GM12865 (cell line): ENCODE data around the gene FAM53B.
A peak's percentile ranks its signal among the peaks of the same experiment; 100 is the strongest.

Experiments
- DNase-seq: peaks from one replicate; pipeline ENCODE4 v3.0.0; 2010; ENCODE audit warnings: low read depth
- H3K4me3 ChIP-seq: 2 replicates; pipeline ENCODE4 v1.5.1; 2011; ENCODE audit warnings: mild to moderate bottlenecking, low read depth, low read length, control low read depth
- CTCF ChIP-seq: IDR thresholded peaks from 2 replicates; pipeline ENCODE4 v1.5.1; 2011; ENCODE audit warnings: low read length, control low read depth, low read depth, inconsistent platforms; ENCODE audit not compliant: insufficient read depth; ENCODE audit errors: missing control alignments

The FAM53B gene

DNA sequence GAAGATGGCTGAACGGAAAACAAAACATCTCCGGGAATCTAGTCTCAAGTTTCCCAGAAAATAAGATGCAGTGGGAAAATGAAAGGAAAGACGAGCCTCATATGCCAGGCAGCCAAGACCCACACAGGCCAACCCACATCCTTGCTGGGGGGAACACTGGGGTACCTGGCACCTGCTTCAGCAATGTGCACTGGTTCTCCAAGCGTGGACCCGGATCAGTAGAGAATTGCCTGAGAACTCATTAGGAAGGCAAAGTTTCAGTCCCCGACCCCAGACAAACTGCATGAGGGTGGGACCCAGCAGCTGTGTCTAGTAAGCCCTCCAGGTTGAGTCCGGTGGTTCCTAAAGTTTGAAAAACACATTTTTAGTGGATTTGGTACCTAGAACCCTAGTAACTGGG is 18.4 kb downstream of the FAM53B start:
- H3K4me3 ChIP-seq: no peak overlapping the region
- no peak for TF ChIP-seq CTCF
- DNase-seq: no peak

DNA sequence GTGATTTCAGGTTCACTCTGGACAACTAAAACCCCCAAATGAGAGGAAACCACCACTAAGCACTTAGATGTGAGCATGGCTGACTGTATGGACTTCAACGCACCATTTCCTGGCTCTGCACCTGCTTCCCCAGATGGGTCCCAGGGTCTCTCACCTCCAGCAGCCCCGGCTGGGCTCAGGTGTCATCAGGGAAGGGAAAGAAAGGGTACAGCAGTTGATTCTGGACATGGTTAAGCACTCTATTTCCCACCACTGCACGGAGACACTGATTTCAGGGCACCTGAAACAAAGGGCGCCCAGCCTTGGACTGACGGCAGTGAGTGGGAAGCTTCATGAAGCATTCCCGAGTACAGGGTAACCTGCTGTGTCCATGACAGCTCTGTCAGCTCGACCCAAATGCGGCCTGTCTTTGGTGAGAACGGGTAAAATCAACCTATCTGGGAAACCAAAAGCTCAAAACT is 19.0 kb downstream of the FAM53B start:
- H3K4me3 ChIP-seq: no peak overlapping the region
- peak; percentile 61 for DNase-seq
- TF ChIP-seq CTCF: no peak

DNA sequence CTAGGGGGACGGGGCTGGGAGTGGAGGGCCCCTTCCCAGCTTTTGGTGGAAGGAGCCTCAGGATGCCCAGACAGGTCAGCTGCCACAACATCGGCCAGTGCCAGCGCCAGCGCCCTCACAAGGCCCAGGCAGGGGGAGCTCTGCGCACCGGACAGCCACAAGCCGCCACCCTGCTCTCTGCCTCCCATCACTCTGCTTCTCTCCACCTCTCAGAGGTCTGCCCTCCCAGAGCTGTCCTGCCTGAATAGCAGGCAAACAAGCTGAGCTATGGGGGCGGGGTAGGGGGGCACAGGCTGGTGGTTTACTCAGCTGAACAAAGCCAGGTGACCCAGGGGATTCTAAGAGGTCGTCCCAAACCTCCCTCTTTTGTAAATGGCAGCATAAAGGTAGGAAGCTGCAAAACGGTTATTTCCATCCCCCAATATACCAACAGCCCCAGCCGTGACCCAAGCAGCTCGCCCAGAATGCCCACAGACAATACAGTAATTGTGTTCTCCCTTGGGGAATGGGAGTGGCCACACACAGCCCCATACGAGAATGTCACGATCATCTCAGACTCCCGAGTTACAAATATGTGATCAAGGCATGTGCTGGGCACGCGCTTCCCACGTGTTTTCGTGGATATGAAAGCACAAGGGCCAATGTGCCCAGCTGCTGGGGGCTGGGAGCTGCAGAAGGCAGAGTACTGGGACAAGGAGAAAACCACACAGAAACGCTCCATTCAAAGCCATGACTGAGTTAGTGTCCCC is 19.7 kb downstream of the FAM53B start:
- peak overlapping the region; percentile 41 for H3K4me3 ChIP-seq
- TF ChIP-seq CTCF: no peak

GRCh38 chr10:124723826-124724225 is 20.4 kb downstream of the FAM53B start:
- no peak for TF ChIP-seq CTCF

More for the DNA sequence above, 19.7 kb downstream of the FAM53B start:
- DNase-seq: peak; percentile 44

DNA sequence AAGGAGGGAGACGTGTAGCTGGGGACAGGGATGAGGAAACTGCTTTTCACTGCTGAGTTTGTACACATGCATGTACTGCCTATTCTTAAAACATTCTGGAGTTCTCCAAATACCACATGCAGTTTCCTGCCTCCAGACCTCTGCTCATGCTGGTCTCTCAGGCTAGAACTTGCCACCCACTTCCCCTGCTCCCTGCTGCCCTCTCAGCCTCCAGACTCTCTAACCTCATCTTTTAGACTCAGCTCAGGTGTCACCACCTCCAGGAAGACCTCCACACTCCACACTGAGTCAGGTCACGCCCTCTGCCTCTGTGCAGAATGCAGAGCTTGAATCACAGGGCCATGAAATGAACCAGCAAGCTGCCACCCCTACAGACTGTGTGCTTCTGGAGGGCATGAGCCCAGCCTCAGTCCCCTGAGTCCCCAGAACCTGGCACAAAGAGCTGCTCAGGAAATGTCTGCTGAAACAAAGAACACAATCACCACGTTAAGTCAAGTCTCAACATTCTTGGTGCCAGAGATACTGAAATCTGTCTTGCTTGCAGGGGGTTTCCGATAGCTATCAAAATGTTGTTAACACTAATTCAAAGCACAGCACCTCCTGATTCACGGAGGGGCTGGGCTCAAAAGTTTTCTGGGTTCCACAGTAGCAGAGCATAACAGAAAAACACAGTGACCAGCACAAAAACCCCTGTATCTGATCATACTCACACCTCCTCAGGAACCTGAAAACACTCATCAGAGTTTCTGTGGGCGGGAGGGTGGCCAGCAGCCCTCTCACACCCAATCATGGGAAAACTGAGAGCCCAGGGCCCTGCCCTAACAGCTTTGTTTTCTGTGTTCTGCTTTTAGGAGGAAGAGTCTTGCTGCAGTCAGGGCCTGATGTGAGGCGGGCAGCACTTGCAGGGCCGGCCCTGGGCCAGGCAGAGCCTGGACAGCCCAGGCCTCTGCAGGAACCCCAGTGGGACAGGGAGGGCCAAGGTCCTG is 21.1 kb downstream of the FAM53B start:
- peak; percentile 94 for DNase-seq
- TF ChIP-seq CTCF: no peak
- H3K4me3 ChIP-seq: peak overlapping the region; percentile 41

More at GRCh38 chr10:124723826-124724225, 20.4 kb downstream of the FAM53B start:
- H3K4me3 ChIP-seq: peak overlapping the region; percentile 41
- DNase-seq: no peak

- no peak for DNase-seq
- H3K4me3 ChIP-seq: no peak overlapping the region
- no peak for TF ChIP-seq CTCF
These were observed 22.7 kb downstream of the FAM53B start for GRCh38 chr10:124721330-124722045.
